Fibroblast of lung (primary cell): ENCODE measurements around the gene PDZK1IP1. TPM values are rescaled to one million over a fixed set of nuclear protein-coding genes. Genes with fewer than 3 reads are reported as not detected.

ENCODE experiments used
- DNase-seq, 2 donors: peaks; one replicate each; pipeline versions ENCODE4 v3.0.0 to v3.0.0-alpha.2; 2010; ENCODE audit warnings: low read depth in 2 of 2
- H2AFZ ChIP-seq: 2 replicates; pipeline ENCODE4 v1.5.1; 2012; ENCODE audit warnings: low read length, control low read depth, inconsistent platforms
- H3K27ac ChIP-seq: 2 replicates; pipeline ENCODE4 v1.5.1; 2011; ENCODE audit warnings: low read length, control low read depth; ENCODE audit not compliant: insufficient read depth
- H3K27me3 ChIP-seq: 2 replicates; pipeline ENCODE4 v1.5.1; 2011; ENCODE audit warnings: mild to moderate bottlenecking, low read length; ENCODE audit not compliant: control insufficient read depth, insufficient read depth
- H3K36me3 ChIP-seq: 2 replicates; pipeline ENCODE4 v1.5.1; 2011; ENCODE audit warnings: low read length; ENCODE audit not compliant: control insufficient read depth, insufficient read depth
- H3K4me1 ChIP-seq: 2 replicates; pipeline ENCODE4 v1.5.1; 2011; ENCODE audit warnings: low read length; ENCODE audit not compliant: control insufficient read depth, insufficient read depth; ENCODE audit errors: extremely low read depth
- H3K4me2 ChIP-seq: 2 replicates; pipeline ENCODE4 v1.5.1; 2011; ENCODE audit warnings: low read length, control low read depth; ENCODE audit not compliant: insufficient read depth; ENCODE audit errors: extremely low read depth
- H3K4me3 ChIP-seq, 4 experiments: fragments of 200-600 bp in 1 of 4; sonication (generic) in 1 of 4; replicated peaks in 1 of 4; 2 replicates each; pipeline ENCODE4 v1.5.1; 2011 to 2016; ENCODE audit warnings: low read length in 4 of 4, low read depth in 3 of 4, mild to moderate bottlenecking in 3 of 4, control low read depth in 2 of 4, inconsistent platforms in 1 of 4, mixed read lengths in 1 of 4; ENCODE audit not compliant: insufficient read depth in 1 of 4; ENCODE audit errors: control extremely low read depth in 1 of 4
- H3K79me2 ChIP-seq: 2 replicates; pipeline ENCODE4 v1.5.1; 2012; ENCODE audit warnings: mild to moderate bottlenecking, low read length, inconsistent platforms; ENCODE audit not compliant: control insufficient read depth, insufficient read depth
- H3K9ac ChIP-seq: 2 replicates; pipeline ENCODE4 v1.5.1; 2011; ENCODE audit warnings: mild to moderate bottlenecking, low read length, control low read depth; ENCODE audit not compliant: insufficient read depth
- H3K9me3 ChIP-seq: 2 replicates; pipeline ENCODE4 v1.5.1; 2012; ENCODE audit warnings: low read depth, low read length; ENCODE audit not compliant: control insufficient read depth, insufficient read depth
- H4K20me1 ChIP-seq: 2 replicates; pipeline ENCODE4 v1.5.1; 2011; ENCODE audit warnings: low read length; ENCODE audit not compliant: control insufficient read depth, insufficient read depth; ENCODE audit errors: extremely low read depth
- EZH2 ChIP-seq: IDR thresholded peaks from 2 replicates; pipeline ENCODE4 v1.5.1; 2012; ENCODE audit warnings: low read length, control low read depth, mild to moderate bottlenecking; ENCODE audit errors: missing control alignments
- polyA plus RNA-seq, 2 donors: library from polyadenylated mRNA; depleted of rRNA in 1 of 2; stranded (reverse) in 1 of 2; unstranded in 1 of 2; fragments of >200 nt; gene quantifications; 2 replicates each; pipeline ENCODE4 v1.2.1, GENCODE V29; 2011 to 2012; ENCODE audit warnings: missing spikeins in 1 of 2
- total RNA-seq: library from RNA; depleted of rRNA; stranded (reverse); fragments of >200 nt; gene quantifications from 2 replicates; pipeline ENCODE4 v1.2.1, GENCODE V29; 2014
- TF ChIP-seq, protein P1 (sequence below), 2 donors: IDR thresholded peaks in 1 of 2; conservative IDR thresholded peaks in 1 of 2; 1 replicate in 1 of 2; 2 replicates in 1 of 2; pipeline ENCODE4 v1.5.1; 2011 to 2012; ENCODE audit warnings: low read length in 2 of 2, control low read depth in 1 of 2, inconsistent platforms in 1 of 2, low read depth in 1 of 2, mild to moderate bottlenecking in 1 of 2

The PDZK1IP1 gene
- total and polyA plus RNA-seq, 2 donors (not counting 1 experiment from before 2014, with no cell fraction given), result not detected

GRCh38 chr1:47210666-47211065 lies 20.8 kb upstream of the PDZK1IP1 start:
- no peak for DNase-seq
- Histone ChIP-seq H3K4me2 (no peak overlapping the region), H4K20me1 (no peaks in the 10 kb centered on the region), H3K27me3 (no peaks in the 10 kb centered on the region), H3K36me3 (no peaks in the 10 kb centered on the region), H3K4me3 (no peak overlapping the region), H3K9me3 (no peaks in the 10 kb centered on the region), H3K4me1 (no peaks in the 10 kb centered on the region), H3K27ac (no peak overlapping the region), H3K9ac (no peak overlapping the region), H3K79me2 (no peaks in the 10 kb centered on the region), H2AFZ (no peak overlapping the region)
- TF ChIP-seq, protein P1, sequence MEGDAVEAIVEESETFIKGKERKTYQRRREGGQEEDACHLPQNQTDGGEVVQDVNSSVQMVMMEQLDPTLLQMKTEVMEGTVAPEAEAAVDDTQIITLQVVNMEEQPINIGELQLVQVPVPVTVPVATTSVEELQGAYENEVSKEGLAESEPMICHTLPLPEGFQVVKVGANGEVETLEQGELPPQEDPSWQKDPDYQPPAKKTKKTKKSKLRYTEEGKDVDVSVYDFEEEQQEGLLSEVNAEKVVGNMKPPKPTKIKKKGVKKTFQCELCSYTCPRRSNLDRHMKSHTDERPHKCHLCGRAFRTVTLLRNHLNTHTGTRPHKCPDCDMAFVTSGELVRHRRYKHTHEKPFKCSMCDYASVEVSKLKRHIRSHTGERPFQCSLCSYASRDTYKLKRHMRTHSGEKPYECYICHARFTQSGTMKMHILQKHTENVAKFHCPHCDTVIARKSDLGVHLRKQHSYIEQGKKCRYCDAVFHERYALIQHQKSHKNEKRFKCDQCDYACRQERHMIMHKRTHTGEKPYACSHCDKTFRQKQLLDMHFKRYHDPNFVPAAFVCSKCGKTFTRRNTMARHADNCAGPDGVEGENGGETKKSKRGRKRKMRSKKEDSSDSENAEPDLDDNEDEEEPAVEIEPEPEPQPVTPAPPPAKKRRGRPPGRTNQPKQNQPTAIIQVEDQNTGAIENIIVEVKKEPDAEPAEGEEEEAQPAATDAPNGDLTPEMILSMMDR (conservative IDR thresholded peaks at IDR 0.05 in 1 of 2, IDR thresholded peaks at IDR 0.05 in 1 of 2; ENCODE audit: low read depth in 1 of 2, low read length in 2 of 2), result no peak
- TF ChIP-seq EZH2, result no peak

DNA sequence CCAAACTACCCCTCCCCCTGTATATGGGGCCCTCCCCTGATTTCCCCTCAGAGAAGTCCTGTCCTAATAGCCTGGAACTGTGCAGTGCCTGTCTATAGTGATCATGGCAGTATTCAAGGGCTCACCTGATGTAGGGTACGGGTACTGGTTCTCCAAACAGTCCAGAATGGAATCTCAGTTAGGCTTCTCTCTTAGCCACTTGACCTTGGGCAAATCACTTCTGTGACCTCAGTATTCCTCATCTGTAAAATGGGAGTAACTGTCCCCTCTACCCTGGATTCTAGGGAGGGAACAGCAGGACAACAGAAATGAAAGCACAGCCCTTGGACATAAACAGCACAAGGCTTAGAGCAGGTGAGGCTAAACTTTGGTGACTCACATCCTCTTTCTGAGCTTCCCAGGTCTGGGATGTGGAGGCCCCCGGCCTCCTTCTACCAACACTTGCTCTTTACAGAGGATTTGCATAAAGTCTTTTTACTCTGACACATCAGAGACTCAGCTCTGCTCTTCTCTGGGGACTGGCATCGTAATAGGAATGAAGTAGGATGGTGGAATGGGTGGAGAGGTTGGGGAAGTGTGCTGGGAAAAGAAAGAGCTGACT lies 20.0 kb upstream of the PDZK1IP1 start:
- no peak overlapping the region for H3K4me3 ChIP-seq

DNA sequence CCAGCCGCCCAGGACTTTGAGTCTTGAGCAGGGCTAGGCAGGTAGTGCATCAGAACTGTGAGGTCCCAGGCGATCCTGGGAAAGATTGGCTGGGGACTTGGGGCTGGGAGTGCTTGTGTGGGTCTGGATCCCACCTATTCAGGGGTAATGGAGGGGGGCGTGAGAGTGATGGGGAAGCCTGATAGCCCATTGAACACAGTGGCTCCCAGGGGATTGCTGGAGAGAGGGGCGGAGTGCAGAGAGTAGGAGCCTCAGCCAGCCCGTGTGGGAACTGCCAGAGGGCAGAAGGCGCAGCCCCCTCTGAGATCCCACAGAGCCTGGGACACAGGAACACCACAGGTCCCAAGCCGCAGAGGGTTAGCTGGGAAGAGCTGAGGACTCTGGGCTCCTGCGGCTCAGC lies 19.3 kb upstream of the PDZK1IP1 start:
- H3K27me3 ChIP-seq, result no peaks in the 10 kb centered on the region
- TF ChIP-seq EZH2, result no peak
- TF ChIP-seq, protein P1 (conservative IDR thresholded peaks at IDR 0.05 in 1 of 2, IDR thresholded peaks at IDR 0.05 in 1 of 2; ENCODE audit: low read depth in 1 of 2, low read length in 2 of 2), result no peak
- no peaks in the 10 kb centered on the region for H3K79me2 ChIP-seq
- H3K9ac ChIP-seq, result no peak overlapping the region
- no peaks in the 10 kb centered on the region for H3K36me3 ChIP-seq
- H3K27ac ChIP-seq, result no peak overlapping the region
- H3K4me2 ChIP-seq, result no peak overlapping the region
- H3K4me3 ChIP-seq, result no peak overlapping the region
- H3K4me1 ChIP-seq, result no peaks in the 10 kb centered on the region
- H4K20me1 ChIP-seq, result no peaks in the 10 kb centered on the region
- no peaks in the 10 kb centered on the region for H3K9me3 ChIP-seq
- DNase-seq, result no peak
- H2AFZ ChIP-seq, result no peak overlapping the region

More for the DNA sequence above, 20.0 kb upstream of the PDZK1IP1 start:
- no peak for DNase-seq
- H3K9me3 ChIP-seq, result no peaks in the 10 kb centered on the region
- TF ChIP-seq EZH2, result no peak
- TF ChIP-seq, protein P1 (conservative IDR thresholded peaks at IDR 0.05 in 1 of 2, IDR thresholded peaks at IDR 0.05 in 1 of 2; ENCODE audit: low read depth in 1 of 2, low read length in 2 of 2), result no peak
- H3K4me1 ChIP-seq, result no peaks in the 10 kb centered on the region
- no peaks in the 10 kb centered on the region for H4K20me1 ChIP-seq
- H3K27me3 ChIP-seq, result no peaks in the 10 kb centered on the region
- no peaks in the 10 kb centered on the region for H3K79me2 ChIP-seq
- H2AFZ ChIP-seq, result no peak overlapping the region
- no peak overlapping the region for H3K27ac ChIP-seq
- H3K4me2 ChIP-seq, result no peak overlapping the region
- no peak overlapping the region for H3K9ac ChIP-seq
- H3K36me3 ChIP-seq, result no peaks in the 10 kb centered on the region
